GM19240 (cell line): ENCODE data around the gene RIMS1.
A peak's percentile ranks its signal among the peaks of the same experiment; 100 is the strongest.

Experiments
- DNase-seq: peaks from one replicate; pipeline ENCODE4 v3.0.0; 2011; ENCODE audit warnings: low spot score; ENCODE audit not compliant: insufficient read length

The RIMS1 gene, protein sequence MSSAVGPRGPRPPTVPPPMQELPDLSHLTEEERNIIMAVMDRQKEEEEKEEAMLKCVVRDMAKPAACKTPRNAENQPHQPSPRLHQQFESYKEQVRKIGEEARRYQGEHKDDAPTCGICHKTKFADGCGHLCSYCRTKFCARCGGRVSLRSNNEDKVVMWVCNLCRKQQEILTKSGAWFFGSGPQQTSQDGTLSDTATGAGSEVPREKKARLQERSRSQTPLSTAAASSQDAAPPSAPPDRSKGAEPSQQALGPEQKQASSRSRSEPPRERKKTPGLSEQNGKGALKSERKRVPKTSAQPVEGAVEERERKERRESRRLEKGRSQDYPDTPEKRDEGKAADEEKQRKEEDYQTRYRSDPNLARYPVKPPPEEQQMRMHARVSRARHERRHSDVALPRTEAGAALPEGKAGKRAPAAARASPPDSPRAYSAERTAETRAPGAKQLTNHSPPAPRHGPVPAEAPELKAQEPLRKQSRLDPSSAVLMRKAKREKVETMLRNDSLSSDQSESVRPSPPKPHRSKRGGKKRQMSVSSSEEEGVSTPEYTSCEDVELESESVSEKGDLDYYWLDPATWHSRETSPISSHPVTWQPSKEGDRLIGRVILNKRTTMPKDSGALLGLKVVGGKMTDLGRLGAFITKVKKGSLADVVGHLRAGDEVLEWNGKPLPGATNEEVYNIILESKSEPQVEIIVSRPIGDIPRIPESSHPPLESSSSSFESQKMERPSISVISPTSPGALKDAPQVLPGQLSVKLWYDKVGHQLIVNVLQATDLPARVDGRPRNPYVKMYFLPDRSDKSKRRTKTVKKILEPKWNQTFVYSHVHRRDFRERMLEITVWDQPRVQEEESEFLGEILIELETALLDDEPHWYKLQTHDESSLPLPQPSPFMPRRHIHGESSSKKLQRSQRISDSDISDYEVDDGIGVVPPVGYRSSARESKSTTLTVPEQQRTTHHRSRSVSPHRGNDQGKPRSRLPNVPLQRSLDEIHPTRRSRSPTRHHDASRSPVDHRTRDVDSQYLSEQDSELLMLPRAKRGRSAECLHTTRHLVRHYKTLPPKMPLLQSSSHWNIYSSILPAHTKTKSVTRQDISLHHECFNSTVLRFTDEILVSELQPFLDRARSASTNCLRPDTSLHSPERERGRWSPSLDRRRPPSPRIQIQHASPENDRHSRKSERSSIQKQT (N-terminal part only)

DNA sequence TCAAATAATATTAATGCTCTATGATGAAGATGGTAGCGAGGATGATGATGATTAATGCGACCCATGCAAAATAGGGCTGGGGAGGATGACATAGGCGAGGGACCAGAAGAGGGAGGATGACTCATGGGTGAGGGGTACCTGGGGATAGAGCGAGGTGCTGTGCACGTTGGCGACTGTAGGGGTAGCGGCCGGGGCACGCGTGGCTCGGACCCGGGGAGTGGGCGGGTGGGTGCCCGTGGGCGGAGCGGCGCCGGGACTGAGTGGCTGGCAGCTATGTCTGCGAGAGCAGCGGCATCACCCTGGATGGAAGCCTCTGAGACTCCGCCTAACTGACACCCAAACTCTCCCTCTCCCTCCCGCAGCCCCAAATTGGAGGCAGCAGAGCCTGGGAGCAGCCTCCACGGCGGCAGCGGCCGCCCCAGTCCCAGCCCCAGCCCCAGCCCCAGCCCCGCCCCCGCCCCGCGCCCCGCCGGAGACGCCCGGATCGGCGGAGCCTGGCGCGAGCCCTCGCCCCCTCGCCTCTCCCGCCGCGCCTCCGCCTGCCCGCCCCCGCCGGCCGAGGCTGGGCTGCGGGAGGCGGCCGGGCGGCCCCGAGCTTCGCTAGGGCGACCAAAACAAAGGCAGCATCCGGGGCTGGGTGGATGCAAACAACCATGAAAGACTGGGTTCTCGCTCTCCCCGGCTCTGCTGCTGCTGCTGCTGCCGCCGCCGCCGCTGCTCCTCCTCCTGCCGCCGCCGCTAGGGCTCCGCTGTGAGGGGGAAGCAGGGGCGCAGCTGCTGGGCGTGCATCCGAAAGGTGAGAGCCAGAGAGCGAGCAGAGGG is at the start of gene RIMS1:
Gene RIMS1 (plus strand): TSS at position 367 of the 822 bp plus-strand sequence. CDS start 474 bp downstream, outside the sequence.
- DNase-seq = peak; percentile 16

DNA sequence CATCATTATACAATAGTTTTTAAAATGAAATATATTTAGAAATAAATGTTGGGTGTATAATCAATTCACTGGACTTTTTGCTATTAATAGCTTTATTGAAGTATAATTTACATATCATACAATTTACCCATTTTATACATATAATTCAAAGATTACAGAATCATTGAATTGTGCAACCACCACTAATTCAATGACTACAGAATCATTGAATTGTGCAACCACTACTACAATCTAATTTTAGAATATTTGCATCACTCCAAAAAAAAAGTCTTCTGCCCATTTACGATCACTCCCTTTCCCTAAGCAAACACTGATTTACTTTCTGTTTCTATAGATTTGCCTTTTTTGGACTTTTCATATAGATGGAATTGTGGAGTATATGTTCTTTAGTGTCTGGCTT is 35.1 kb upstream of the RIMS1 start:
- no peak for DNase-seq

DNA sequence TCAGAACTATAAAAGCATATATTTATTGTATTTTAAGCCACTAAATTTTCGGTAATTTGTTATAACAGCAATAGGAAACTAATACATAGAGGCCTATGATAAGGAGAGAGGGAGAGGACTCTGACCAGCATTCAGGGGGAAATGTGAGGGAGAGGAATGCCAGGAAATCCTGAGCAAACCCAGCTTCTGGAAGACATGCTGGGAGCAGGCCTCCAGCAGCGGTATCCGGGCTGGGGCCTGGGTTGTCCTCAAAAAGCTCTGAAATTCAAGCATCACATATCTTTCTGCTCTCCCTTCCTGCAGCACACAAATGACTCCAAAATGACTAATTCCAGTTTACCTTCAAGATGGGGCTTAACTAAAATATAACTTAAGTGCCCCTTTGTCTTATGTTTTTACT is 33.4 kb upstream of the RIMS1 start:
- no peak for DNase-seq

DNA sequence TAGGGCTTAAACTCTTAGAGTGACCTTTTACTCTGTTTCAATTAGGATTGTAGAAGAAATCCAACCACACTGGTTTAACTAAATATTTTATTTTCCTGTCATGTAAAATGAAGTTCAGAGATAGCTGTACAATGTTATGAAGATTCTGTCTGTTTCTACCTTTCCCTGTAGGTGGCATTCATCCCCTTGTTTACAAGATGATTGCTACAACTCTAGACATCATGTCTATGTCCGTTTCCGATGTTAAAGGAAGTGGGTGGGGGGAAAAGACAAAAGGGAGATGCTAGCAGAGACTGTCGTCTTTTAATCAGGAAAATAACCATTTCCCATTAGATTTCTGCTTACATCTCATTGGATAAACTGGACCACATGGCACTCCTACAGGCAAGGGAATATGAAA is 30.9 kb upstream of the RIMS1 start:
- no peak for DNase-seq

DNA sequence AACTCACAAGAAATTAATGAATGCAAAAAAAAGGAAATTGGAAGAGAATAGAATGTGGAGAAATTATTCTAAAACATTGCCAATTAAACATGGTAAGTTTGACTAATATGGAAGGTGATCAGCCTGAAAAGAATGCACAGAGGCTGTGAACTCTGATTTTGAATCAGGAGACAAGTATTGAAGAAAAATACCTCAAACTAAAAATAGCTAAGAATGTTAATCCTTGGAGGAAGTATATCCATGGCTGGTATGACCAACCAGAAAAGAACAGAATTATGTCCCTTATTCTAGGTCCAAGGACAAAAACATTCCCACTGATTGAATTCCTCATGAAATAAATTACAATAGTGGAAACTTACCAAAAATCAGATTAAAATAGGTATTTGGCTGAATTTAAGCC is 7.3 kb upstream of the RIMS1 start:
- DNase-seq = no peak

DNA sequence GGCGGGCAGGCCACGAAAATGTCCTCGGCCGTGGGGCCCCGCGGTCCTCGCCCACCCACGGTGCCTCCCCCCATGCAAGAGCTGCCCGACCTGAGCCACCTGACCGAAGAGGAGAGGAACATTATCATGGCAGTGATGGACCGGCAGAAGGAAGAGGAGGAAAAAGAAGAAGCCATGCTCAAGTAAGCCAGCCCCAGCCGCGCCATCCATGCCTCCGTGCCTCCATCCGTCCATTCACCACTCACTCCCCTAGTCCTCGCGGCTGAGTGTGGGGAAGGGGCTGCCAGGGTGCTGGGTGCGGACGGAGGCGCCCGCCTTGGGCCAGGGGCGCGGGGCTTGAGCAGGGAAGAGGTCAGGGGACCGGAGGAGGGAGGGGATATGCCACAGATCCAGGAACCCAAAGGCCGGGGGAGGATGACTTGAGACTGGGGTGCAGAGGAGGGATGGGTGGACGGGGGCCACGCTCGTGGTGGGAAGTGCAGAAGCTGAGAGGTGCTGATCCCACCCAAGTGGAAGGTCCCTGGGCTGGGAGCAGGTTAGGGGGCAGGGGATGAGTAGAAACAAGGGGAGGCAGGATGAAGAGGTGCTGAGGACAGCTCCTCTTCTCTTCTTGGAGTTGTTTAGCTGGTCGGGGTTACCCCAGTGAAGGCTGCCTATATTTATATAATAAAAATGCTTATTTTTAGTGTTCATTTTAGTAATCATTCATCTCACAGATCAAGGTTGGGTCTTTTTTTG is 825 bp downstream of the RIMS1 start:
- DNase-seq = no peak

DNA sequence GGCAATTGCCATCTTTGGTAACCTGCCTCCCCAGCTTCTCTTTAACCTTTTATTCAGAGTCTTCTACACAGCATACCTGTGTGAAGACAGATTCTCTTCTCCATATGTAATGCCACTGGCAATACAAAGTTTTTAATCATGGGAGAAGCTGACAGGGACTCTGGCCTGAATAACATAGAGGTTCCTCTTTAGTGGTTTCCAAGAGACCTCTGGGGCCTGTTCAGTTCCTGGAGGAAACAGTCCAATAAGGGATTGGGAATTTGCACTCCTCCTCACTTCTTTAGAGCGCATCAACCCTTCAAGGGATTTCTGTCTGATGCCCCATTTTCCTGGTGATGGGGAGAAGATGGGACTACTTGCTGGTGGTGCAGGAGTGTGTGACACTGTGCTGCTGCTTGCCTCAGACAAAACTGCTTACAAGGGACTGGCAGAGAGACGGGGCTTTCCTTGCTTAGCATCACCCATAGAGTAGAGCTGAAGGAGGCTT is 1.4 kb downstream of the RIMS1 start:
- DNase-seq = no peak

DNA sequence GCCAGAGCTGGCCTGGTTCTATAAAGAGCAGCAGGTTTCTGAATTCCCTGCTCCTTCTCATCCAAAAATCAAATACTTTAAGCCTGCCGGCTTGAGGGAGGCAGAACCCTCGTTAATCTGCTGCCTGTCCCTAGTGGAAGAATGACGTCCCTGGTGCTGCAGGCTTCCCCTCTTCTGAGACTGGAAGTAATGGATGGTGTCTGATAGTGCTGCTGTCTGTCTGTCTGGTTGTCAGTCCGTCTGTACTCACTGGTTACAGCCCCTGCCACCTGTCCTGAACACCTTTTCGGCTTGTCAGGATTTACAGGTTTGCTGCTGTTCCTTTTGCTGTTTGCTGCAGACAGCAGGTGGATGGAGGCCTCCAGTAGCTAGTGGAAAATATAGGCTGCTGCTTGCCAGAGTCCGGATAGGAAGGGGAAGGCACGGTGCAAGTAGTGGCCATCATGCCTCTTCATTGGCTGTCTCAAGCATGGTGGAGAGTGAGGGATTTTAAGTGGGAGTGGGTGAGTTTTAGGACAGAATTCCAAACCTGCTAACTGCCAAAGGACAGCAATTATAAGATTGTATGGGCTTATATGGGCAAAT is 2.5 kb downstream of the RIMS1 start:
- no peak for DNase-seq

DNA sequence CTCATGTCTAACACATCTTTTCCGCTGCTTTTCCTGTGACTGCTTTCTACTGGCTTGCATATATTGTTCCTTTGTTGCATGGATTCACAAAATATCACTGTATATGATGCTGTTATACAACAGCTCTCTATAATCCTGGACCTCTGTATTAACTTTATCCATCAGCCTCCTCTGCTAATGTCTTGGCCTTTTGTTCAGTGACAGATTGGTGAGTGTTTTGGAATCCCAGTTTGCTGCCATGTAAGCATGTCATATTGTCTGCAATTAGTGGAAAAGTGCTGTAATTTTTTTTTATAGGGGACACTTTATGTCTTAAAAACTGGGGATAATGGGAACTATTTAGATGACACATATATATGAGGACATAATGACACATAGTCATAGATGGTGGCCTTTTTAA is 3.0 kb downstream of the RIMS1 start:
- DNase-seq = no peak

DNA sequence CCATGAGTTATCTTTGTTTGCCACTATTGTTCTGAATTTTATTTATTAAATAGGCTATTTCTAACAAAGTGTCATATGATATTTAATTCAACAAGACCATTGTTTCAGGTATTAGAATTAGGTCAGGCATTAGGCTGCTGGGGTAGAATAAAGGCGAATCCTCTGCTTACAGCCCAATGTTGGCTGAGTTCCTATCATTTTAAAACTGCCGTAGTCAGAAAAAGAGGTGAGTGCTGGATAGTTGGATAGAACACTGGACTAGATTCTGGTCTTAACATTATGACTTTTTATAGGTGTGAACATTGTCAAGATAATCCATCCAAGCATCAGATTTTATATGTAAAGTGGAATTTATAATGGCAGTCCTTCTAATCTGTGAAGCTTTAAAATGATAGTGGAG is 6.3 kb downstream of the RIMS1 start:
- no peak for DNase-seq

DNA sequence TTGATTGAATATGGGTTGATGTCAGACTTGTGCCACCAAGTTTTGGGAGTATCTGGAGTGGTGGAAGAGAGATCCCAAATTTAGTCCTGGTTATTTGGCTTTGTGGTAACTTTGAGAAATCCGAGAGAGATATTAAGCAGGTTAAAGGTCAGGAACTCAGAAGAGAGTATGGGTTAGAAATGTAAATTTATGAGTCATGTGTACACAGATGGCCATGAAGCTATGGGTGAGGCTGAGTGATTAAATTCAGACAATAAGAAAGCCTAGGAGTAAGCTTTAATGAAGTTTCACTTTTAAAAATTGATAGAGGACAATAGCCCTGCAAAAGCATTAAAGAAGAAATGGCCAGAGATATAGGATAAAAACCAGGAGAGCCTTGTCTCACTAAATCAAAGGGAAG is 14.3 kb downstream of the RIMS1 start:
- no peak for DNase-seq

DNA sequence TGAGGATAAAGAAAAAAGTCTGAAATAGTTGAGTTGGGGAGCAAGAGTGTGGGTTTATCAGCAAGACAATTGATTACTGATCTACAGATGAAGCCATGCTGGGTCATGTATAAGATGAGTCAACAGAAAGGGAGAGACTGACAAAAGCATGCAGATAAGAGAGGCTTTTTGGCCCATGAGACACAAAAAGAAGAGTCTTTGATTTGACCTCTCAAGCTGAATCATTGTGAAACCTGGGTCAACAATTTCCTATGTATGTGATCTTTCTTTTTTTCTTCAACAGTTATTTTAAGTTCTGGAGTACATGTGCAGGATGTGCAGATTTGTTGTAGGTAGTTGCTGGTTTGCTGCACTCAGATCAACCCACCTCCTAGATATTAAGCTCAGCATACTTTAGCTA is 15.9 kb downstream of the RIMS1 start:
- no peak for DNase-seq

DNA sequence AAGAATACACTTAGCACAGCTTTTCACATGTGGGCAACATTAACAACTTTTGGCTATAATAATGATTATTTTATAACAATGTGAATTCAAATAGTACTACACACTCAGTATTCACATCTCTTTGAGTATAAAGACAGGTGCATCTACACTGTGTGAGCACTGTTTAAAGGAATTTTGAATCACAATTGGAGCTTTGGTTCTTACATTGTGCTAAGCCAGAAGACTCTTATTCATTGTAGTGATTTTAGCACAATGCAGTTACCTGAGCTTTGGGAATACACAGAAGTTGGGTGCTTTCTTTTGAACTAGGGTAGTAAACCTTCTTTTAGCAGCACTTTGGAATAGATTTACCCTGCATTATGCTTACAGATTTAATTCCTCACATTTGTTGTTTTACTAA is 20.5 kb downstream of the RIMS1 start:
- no peak for DNase-seq

DNA sequence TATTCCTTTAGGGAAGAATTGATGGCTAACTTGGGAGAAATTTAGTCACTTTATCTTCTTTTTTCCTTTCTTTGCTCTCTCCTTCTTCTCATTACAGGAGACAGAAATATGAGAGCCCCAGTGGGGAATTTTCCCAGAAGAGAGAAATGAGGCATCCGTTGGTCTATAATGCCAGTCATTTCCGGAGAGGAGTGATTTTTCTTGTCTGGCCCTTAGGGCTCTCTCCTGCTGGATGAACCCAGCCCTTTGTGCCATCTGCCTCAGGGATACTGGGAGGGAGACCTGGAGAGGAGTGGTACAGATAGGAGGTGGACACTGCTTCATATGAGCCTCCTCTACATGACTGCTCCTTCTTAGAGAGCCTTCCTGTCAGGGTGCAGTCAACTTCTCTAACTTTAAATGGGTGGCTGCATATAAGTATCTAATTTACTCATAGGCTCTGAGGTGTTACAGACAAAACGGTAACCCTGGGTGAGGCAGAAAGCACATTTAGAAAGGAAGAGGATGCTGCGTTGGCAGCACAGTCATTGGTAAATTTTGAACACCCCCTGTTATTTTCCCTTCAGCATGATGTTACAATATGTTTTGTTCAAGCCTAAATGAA is 21.9 kb downstream of the RIMS1 start:
- no peak for DNase-seq

DNA sequence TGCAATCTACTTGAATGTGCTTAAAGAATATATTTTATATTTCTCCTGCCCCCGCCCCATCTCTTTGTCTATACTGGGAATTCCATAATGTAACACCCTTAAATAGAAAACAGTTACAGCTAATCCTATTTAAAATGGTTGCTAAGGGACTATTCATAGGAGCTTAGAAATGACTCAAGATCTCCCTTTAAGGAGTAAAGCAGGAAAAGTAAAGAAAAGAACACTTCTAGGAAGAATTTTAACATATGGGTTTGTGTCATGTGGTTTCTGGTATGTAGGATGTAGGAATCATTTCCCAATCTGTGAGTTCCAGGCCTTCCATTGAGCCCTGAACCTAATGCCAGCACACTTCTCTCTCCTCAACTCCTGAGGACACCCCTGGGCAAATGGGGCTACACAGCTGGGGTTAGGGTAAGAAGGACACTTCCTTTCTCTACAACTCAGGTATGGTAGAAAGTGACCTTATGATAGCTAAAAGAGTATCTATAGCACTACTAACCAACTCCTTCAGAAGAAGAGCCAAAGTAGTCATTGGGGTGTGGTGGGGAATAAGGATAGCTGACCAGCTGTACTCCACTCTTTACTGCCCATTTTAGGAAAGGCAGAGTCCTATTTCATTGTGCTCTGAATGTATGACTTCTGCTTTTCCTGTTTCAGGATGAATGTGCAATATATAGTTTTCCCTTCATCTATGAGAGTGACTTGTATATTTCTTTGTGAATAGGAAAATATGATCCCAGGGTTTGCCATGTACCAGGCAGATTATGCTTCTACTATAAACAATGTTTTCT is 27.3 kb downstream of the RIMS1 start:
- DNase-seq = no peak

DNA sequence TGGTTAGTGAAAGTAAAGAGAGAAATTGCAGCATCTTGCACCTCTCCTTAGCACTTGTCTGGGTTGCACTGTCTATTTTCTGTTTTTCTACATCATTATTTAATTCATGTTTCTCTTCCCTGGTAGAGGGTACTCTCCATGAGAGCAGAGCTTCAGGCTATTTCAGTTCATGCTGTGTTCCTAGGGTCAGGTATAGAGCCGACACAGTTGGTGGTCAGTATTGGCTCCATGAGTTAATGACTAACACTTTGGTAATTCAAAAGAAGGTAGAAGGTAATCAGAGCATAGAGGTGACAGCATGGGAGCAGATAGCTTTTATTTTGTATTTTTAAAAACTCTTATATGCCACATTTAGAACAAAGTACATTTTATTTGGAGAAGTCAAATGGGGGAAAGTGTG is 42.7 kb downstream of the RIMS1 start:
- DNase-seq = no peak

DNA sequence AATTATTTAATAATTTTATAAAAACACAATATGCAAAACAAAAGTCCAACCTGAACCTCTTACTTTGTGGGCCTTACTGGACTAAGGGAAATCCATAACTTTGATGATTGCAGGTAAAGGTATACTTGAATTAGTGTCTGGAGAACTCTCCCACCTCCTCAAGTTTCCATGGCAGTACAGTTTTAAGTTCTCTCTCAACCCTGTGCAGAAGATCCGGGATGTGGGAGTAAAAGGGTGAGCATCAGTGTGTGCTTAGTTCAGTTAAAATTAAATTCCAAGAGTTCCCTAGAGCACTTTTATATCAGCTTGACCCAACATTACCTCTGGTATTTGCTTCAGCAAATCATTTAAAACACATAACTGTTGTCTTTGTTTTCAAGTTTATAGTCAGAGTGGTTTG is 47.5 kb downstream of the RIMS1 start:
- DNase-seq = no peak

DNA sequence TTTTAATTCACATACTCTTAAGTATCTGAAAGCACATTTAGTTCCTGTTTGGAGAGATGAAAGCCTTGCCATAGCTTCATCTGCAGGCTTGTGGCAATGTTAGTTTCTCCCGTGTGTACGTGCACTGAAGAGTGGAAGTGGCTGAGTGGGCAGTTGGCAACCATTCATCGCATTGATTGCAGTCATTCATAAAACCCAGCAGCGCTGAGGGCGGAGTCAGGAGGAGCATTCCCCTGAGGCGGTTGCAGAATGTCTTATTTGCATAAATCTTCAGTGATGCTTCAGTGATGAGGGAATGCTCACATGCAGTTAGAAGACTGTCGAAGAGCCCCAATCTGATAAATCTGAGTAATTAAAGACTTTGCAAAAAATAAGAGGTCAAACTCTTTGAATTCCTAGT is 79.1 kb downstream of the RIMS1 start:
- DNase-seq = no peak

DNA sequence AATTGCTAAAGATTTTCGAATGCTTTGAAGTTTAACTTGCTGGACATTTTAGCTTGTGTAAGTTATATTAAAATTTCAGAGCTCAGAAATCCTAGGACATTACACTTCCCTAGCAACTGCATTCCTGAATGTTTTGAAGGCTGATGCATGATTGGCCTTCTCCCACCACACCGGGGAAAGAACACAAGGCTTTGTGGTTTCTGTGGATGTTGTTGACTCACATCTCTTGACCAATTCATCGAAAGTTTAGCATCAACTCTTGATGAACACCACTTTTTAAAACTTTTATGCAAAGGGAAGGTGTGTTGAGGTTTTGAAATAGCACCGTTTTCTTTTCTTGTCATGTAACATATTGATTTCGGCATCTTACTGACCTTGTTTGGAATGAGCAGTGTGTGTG is 81.1 kb downstream of the RIMS1 start:
- no peak for DNase-seq
